Fibroblast of skin of left quadriceps (primary cell): Measurements from ENCODE around the gene ADRB1.

Experiments
- DNase-seq, 2 experiments: peaks; one replicate each; pipeline ENCODE4 v3.0.0-alpha.2; 2013; ENCODE audit warnings: low read depth in 2 of 2

ADRB1 gene

DNA sequence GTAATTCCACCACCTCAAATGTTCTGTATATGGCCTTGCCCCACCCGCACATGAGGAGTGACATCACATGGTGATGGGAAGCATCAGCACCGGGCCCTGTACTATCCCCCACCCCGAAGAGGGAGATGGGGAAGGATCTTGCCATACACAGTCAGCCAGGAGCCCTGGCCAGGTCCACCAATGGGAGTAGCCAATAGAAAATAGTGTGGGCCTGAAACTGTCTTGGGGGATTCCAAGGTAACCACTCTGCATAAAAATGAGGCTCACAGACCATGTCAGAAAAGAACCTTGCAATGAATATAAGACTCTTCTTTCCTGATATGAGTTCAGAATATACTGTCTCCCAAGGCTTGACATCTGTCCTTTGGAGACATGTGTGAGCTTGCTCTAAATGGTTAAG lies 51.1 kb downstream of the ADRB1 start:
- DNase-seq = no peak

DNA sequence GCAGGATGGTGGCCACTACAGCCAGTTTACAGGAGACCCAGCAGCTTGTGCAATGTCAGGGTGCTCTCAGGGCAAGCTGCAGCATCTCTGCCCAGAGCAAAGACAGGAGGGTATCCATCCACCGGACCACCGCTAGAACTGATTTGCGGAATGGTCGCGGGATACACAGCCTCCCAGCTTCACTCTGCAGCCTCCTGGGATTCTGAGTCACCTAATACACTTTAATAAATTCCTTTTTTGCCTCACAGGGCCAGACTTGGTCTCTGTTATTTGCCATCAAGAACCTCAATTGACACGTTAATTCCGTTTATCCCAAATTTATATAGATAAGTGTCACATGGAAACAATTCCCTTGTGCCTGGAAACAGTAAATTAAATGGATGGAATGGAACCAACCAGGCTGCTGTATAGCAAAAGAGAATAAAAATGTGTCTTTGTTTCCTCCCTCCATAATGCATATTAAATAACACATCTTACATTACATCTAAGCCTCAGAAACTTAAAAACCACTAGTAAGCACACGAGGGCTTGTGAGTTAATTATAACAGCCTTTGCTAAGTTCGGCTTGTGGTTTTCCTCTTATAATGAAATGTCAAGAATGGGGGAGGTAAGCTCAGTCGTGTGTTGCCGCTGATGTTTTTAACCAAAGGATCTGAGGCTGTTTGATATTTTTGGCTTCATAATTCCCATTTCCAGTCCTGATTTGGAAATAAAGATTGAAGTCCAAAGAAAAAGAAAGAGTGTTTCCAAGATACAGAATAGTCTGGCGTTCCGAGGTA lies 52.1 kb downstream of the ADRB1 start:
- peak in 1 of 2 experiments; percentile 7 for DNase-seq
